ENCODE results near the gene GRB10. TPM values are rescaled to one million over a fixed set of nuclear protein-coding genes. Genes with fewer than 3 reads are reported as not detected.

GRB10 gene
- total and polyA plus RNA-seq, 2 experiments from 2014 or later: 35.0 to 154 TPM

DNA sequence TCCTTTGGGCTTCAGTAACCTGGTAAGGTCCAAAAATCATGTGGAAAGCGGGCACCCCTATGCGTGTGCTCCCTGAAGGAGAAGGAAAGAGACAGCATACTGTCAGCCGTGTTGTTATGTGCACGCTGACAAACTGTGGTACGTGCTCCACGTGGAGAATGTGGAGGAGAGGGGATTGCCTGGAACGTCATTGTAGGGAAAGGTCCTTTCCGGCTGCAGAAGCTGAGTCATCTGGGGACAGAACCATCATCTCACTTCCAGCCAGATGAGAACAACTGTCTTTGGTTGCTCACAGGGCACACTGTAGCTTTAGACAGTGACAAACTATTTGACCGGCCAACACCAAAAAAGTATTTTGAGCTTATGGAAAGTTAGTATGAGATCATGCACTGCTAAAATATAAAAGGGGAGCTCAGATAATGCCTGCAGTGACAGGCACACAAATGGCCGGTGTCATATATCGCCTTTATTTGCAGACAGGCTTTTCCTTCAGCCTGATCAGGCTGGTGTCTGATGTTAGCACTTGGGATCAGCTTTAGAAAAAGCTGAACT, 38.8 kb upstream of the GRB10 start:
- Mint-ChIP-seq H3K27ac (peak overlapping the region; percentile 7; the same call in 1 of the 2 replicates), H3K4me1 (peaks cover 13% of the 10 kb centered on the region)

More for the DNA sequence above, 38.8 kb upstream of the GRB10 start:
- Mint-ChIP-seq H3K9me3 (no peaks in the 10 kb centered on the region), H3K27me3 (ENCODE audit: insufficient read depth, low read depth, poor library complexity) (peaks cover 4% of the 10 kb centered on the region), H3K36me3 (ENCODE audit: low read depth) (no peaks in the 10 kb centered on the region), H3K4me3 (no peak overlapping the region)
- Histone ChIP-seq H3K27ac (ENCODE audit: low read depth) (no peak overlapping the region), H3K27me3 (ENCODE audit: insufficient read depth) (no peaks in the 10 kb centered on the region), H3K79me2 (replicated peaks; ENCODE audit: insufficient read depth) (no peaks in the 10 kb centered on the region), H3K36me3 (ENCODE audit: insufficient read depth) (no peaks in the 10 kb centered on the region), H3K4me2 (no peak overlapping the region), H3K9me2 (ENCODE audit: insufficient read depth) (peaks cover 14% of the 10 kb centered on the region), H3K4me3 (no peak overlapping the region), H3F3A (replicated peaks; ENCODE audit: low read depth) (no peaks in the 10 kb centered on the region), H2AFZ (peak overlapping the region; percentile 38; the same call in 1 of the 2 replicates), H3K4me1 (ENCODE audit: insufficient read depth) (peaks cover 7% of the 10 kb centered on the region; the same call in 1 of the 2 replicates), H4K20me1 (replicated peaks; ENCODE audit: insufficient read depth) (no peaks in the 10 kb centered on the region)
- DNase-seq (ENCODE audit: low spot score): no peak
- TF ChIP-seq, protein P1, sequence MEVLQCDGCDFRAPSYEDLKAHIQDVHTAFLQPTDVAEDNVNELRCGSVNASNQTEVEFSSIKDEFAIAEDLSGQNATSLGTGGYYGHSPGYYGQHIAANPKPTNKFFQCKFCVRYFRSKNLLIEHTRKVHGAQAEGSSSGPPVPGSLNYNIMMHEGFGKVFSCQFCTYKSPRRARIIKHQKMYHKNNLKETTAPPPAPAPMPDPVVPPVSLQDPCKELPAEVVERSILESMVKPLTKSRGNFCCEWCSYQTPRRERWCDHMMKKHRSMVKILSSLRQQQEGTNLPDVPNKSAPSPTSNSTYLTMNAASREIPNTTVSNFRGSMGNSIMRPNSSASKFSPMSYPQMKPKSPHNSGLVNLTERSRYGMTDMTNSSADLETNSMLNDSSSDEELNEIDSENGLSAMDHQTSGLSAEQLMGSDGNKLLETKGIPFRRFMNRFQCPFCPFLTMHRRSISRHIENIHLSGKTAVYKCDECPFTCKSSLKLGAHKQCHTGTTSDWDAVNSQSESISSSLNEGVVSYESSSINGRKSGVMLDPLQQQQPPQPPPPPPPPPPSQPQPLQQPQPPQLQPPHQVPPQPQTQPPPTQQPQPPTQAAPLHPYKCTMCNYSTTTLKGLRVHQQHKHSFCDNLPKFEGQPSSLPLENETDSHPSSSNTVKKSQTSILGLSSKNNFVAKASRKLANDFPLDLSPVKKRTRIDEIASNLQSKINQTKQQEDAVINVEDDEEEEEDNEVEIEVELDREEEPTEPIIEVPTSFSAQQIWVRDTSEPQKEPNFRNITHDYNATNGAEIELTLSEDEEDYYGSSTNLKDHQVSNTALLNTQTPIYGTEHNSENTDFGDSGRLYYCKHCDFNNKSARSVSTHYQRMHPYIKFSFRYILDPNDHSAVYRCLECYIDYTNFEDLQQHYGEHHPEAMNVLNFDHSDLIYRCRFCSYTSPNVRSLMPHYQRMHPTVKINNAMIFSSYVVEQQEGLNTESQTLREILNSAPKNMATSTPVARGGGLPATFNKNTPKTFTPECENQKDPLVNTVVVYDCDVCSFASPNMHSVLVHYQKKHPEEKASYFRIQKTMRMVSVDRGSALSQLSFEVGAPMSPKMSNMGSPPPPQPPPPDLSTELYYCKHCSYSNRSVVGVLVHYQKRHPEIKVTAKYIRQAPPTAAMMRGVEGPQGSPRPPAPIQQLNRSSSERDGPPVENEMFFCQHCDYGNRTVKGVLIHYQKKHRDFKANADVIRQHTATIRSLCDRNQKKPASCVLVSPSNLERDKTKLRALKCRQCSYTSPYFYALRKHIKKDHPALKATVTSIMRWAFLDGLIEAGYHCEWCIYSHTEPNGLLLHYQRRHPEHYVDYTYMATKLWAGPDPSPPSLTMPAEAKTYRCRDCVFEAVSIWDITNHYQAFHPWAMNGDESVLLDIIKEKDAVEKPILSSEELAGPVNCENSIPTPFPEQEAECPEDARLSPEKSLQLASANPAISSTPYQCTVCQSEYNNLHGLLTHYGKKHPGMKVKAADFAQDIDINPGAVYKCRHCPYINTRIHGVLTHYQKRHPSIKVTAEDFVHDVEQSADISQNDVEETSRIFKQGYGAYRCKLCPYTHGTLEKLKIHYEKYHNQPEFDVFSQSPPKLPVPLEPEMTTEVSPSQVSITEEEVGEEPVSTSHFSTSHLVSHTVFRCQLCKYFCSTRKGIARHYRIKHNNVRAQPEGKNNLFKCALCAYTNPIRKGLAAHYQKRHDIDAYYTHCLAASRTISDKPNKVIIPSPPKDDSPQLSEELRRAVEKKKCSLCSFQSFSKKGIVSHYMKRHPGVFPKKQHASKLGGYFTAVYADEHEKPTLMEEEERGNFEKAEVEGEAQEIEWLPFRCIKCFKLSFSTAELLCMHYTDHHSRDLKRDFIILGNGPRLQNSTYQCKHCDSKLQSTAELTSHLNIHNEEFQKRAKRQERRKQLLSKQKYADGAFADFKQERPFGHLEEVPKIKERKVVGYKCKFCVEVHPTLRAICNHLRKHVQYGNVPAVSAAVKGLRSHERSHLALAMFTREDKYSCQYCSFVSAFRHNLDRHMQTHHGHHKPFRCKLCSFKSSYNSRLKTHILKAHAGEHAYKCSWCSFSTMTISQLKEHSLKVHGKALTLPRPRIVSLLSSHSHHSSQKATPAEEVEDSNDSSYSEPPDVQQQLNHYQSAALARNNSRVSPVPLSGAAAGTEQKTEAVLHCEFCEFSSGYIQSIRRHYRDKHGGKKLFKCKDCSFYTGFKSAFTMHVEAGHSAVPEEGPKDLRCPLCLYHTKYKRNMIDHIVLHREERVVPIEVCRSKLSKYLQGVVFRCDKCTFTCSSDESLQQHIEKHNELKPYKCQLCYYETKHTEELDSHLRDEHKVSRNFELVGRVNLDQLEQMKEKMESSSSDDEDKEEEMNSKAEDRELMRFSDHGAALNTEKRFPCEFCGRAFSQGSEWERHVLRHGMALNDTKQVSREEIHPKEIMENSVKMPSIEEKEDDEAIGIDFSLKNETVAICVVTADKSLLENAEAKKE (CRISPR knock-in tag; IDR thresholded peaks at IDR 0.05): no peak
- TF ChIP-seq, protein P2, sequence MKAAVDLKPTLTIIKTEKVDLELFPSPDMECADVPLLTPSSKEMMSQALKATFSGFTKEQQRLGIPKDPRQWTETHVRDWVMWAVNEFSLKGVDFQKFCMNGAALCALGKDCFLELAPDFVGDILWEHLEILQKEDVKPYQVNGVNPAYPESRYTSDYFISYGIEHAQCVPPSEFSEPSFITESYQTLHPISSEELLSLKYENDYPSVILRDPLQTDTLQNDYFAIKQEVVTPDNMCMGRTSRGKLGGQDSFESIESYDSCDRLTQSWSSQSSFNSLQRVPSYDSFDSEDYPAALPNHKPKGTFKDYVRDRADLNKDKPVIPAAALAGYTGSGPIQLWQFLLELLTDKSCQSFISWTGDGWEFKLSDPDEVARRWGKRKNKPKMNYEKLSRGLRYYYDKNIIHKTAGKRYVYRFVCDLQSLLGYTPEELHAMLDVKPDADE (IDR thresholded peaks at IDR 0.05): no peak
- TF ChIP-seq STAT1 (IDR thresholded peaks at IDR 0.05; ENCODE audit: unreplicated experiment): no peak
- no peak for TF ChIP-seq EZH2phosphoT487 (IDR thresholded peaks at IDR 0.05; ENCODE audit: unreplicated experiment)
- no peak for TF ChIP-seq CREB1 (CRISPR knock-in tag; IDR thresholded peaks at IDR 0.05; ENCODE audit: low read depth)
- TF ChIP-seq ZNF331 (CRISPR knock-in tag; IDR thresholded peaks at IDR 0.05; ENCODE audit: low read depth): no peak
- TF ChIP-seq ZNF114 (CRISPR knock-in tag; IDR thresholded peaks at IDR 0.05): no peak
- TF ChIP-seq, protein P3, sequence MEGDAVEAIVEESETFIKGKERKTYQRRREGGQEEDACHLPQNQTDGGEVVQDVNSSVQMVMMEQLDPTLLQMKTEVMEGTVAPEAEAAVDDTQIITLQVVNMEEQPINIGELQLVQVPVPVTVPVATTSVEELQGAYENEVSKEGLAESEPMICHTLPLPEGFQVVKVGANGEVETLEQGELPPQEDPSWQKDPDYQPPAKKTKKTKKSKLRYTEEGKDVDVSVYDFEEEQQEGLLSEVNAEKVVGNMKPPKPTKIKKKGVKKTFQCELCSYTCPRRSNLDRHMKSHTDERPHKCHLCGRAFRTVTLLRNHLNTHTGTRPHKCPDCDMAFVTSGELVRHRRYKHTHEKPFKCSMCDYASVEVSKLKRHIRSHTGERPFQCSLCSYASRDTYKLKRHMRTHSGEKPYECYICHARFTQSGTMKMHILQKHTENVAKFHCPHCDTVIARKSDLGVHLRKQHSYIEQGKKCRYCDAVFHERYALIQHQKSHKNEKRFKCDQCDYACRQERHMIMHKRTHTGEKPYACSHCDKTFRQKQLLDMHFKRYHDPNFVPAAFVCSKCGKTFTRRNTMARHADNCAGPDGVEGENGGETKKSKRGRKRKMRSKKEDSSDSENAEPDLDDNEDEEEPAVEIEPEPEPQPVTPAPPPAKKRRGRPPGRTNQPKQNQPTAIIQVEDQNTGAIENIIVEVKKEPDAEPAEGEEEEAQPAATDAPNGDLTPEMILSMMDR (conservative IDR thresholded peaks at IDR 0.05; ENCODE audit: low read depth in 2 of 2): no peak
- TF ChIP-seq POLR2AphosphoS5 (IDR thresholded peaks at IDR 0.05; ENCODE audit: low read depth): no peak
- ATAC-seq: no peak

Measured in GM23338 (cell line).